IMR-90 (cell line): ENCODE results near the gene MFAP3L.

Source experiments
- CEBPB ChIP-seq: IDR thresholded peaks from 2 replicates; pipeline ENCODE4 v1.6.1; 2012; ENCODE audit warnings: low read depth, low read length, improper control_type of control experiment
- FOS ChIP-seq: fragments of 150-350 bp; IDR thresholded peaks from 2 replicates; pipeline ENCODE4 v1.6.1; 2016; ENCODE audit warnings: low read depth, low read length
- MAFK ChIP-seq: IDR thresholded peaks from 2 replicates; pipeline ENCODE4 v1.6.1; 2012; ENCODE audit warnings: low read depth, low read length, improper control_type of control experiment
- POLR2A ChIP-seq: IDR thresholded peaks from 2 replicates; pipeline ENCODE4 v1.6.1; 2012; ENCODE audit warnings: mild to moderate bottlenecking, low read depth, low read length
- RAD21 ChIP-seq: IDR thresholded peaks from 2 replicates; pipeline ENCODE4 v1.6.1; 2012; ENCODE audit warnings: low read length, improper control_type of control experiment
- RCOR1 ChIP-seq: IDR thresholded peaks from 2 replicates; pipeline ENCODE4 v1.6.1; 2012; ENCODE audit warnings: mild to moderate bottlenecking, low read length, improper control_type of control experiment; ENCODE audit not compliant: insufficient replicate concordance
- RFX5 ChIP-seq: IDR thresholded peaks from 2 replicates; pipeline ENCODE4 v1.8.0; 2012; ENCODE audit warnings: low read depth, mild to moderate bottlenecking, low read length, moderate library complexity
- SMC3 ChIP-seq: fragments of 150-350 bp; IDR thresholded peaks from 2 replicates; pipeline ENCODE4 v1.6.1; 2016; ENCODE audit warnings: low read depth, mild to moderate bottlenecking, antibody characterized with exemption, low read length, moderate library complexity
- USF2 ChIP-seq: fragments of 150-350 bp; IDR thresholded peaks from 2 replicates; pipeline ENCODE4 v1.6.1; 2017; ENCODE audit warnings: mild to moderate bottlenecking, antibody characterized with exemption, low read length, low read depth
- TF ChIP-seq, protein P1 (sequence below): conservative IDR thresholded peaks from 2 replicates; pipeline ENCODE4 v1.5.1; 2012; ENCODE audit warnings: mild to moderate bottlenecking, low read depth, low read length, improper control_type of control experiment
- TF ChIP-seq, protein P2 (sequence below): fragments of 150-350 bp; IDR thresholded peaks from 2 replicates; pipeline ENCODE4 v1.6.1; 2016; ENCODE audit warnings: low read depth, mild to moderate bottlenecking, low read length, moderate library complexity, borderline replicate concordance

DNA sequence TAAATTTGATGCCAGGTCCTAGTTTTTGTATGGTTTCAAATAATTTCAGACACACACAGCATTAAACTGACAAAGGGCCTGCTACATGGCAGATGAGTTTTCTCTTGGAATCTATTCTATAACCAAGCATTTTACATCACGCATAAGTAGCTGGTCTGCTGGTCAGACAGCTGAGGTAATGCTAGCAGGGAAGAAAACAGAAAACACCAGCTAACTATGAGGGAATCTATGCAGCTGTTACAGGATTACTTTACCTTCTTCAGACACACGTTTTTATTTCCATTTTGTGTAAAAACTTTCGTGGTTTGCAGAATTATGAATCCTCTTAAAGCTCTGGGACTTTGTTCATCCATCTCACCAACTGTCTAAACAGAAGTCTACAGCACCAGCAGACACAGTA, 42.0 kb downstream of the MFAP3L start:
- TF ChIP-seq, protein P1, sequence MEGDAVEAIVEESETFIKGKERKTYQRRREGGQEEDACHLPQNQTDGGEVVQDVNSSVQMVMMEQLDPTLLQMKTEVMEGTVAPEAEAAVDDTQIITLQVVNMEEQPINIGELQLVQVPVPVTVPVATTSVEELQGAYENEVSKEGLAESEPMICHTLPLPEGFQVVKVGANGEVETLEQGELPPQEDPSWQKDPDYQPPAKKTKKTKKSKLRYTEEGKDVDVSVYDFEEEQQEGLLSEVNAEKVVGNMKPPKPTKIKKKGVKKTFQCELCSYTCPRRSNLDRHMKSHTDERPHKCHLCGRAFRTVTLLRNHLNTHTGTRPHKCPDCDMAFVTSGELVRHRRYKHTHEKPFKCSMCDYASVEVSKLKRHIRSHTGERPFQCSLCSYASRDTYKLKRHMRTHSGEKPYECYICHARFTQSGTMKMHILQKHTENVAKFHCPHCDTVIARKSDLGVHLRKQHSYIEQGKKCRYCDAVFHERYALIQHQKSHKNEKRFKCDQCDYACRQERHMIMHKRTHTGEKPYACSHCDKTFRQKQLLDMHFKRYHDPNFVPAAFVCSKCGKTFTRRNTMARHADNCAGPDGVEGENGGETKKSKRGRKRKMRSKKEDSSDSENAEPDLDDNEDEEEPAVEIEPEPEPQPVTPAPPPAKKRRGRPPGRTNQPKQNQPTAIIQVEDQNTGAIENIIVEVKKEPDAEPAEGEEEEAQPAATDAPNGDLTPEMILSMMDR = no peak
- TF ChIP-seq RCOR1 = no peak
- TF ChIP-seq POLR2A = no peak
- TF ChIP-seq MAFK = no peak
- no peak for TF ChIP-seq USF2
- TF ChIP-seq, protein P2, sequence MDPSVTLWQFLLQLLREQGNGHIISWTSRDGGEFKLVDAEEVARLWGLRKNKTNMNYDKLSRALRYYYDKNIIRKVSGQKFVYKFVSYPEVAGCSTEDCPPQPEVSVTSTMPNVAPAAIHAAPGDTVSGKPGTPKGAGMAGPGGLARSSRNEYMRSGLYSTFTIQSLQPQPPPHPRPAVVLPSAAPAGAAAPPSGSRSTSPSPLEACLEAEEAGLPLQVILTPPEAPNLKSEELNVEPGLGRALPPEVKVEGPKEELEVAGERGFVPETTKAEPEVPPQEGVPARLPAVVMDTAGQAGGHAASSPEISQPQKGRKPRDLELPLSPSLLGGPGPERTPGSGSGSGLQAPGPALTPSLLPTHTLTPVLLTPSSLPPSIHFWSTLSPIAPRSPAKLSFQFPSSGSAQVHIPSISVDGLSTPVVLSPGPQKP = no peak
- TF ChIP-seq SMC3 = no peak
- TF ChIP-seq RAD21 = no peak
- no peak for TF ChIP-seq FOS
- no peak for TF ChIP-seq CEBPB
- no peak for TF ChIP-seq RFX5
